COLO829 (cell line): ENCODE data around the gene MISP3.

Source experiments
- DNase-seq: peaks from one replicate; pipeline ENCODE4 v3.0.0; 2012; ENCODE audit warnings: low spot score

The MISP3 gene

GRCh38 chr19:14122924-14123323, 50.3 kb downstream of the MISP3 start:
- DNase-seq, result no peak
